HepG2 (cell line): Measurements from ENCODE around the gene CDC20. TPM values are rescaled to one million over a fixed set of nuclear protein-coding genes. Genes with fewer than 3 reads are reported as not detected.

ENCODE experiments used
- ATAC-seq: fragments of 200-7000 bp; cut with Tn5 transposase; 3 replicates; pipeline ENCODE4 v1.9.1; 2020; ENCODE audit warnings: mild to moderate bottlenecking, moderate library complexity
- BruUV-seq: library from RNA; stranded (reverse); fragments of 400-500 nt; replicated peaks from 2 replicates; lab custom pipeline; 2021; lab: Mats Ljungman, UMichigan
- CTCF ChIA-PET: fragments of 300-600 bp; formaldehyde crosslinking; extraction: SDS; loops from one replicate; lab custom pipeline; 2021; ENCODE audit warnings: low total read pairs, inconsistent platforms, low intra/inter-chr PET ratio; lab: Yijun Ruan, JAX
- POLR2A ChIA-PET: fragments of 350-600 bp; sonication (Branson Sonifier 250); formaldehyde crosslinking; loops from one replicate; lab custom pipeline; 2020; ENCODE audit warnings: antibody characterized with exemption, inconsistent platforms; lab: Yijun Ruan, JAX
- DNase-seq: peaks from one replicate; pipeline ENCODE4 v3.0.0-alpha.2; 2015; ENCODE audit warnings: low spot score
- FAIRE-seq: peaks from 3 replicates; lab custom pipeline; 2011; peaks lifted over from hg19 to GRCh38; lab: Jason Lieb, UNC
- H2AFZ ChIP-seq: one replicate; pipeline ENCODE4 v1.6.1; 2011; ENCODE audit warnings: low read length, inconsistent platforms
- H3K27ac ChIP-seq: fragments of 300-600 bp; 3 replicates; pipeline ENCODE4 v1.8.0; 2011; ENCODE audit warnings: mixed run types, mild to moderate bottlenecking, mixed read lengths, low read length, inconsistent platforms; ENCODE audit not compliant: insufficient read depth; ENCODE audit errors: extremely low read length
- H3K27me3 ChIP-seq, 2 experiments: fragments of 200-600 bp in 1 of 2; 2 replicates in 1 of 2; 3 replicates in 1 of 2; pipeline versions ENCODE4 v1.6.0 to v1.8.0; 2011; ENCODE audit warnings: low read length in 2 of 2, mild to moderate bottlenecking in 2 of 2, moderate library complexity in 2 of 2, inconsistent platforms in 1 of 2; ENCODE audit not compliant: insufficient read depth in 2 of 2, control insufficient read depth in 1 of 2
- H3K36me3 ChIP-seq, 2 experiments: fragments of 200-600 bp in 1 of 2; replicated peaks in 1 of 2; 2 replicates in 1 of 2; 3 replicates in 1 of 2; pipeline versions ENCODE4 v1.5.1 to v1.8.0; 2011; ENCODE audit warnings: low read length in 2 of 2, inconsistent platforms in 1 of 2; ENCODE audit not compliant: insufficient read depth in 2 of 2, control insufficient read depth in 1 of 2
- H3K4me1 ChIP-seq: 2 replicates; pipeline ENCODE4 v1.5.1; 2012; ENCODE audit warnings: low read length, inconsistent platforms; ENCODE audit not compliant: insufficient read depth
- H3K4me2 ChIP-seq: 2 replicates; pipeline ENCODE4 v1.6.0; 2011; ENCODE audit warnings: low read depth, low read length, inconsistent platforms
- H3K4me3 ChIP-seq, 3 experiments: fragments of 200-600 bp in 1 of 3; sonication (generic), shearing (Covaris generic) in 1 of 3; replicated peaks in 1 of 3; 2 replicates each; pipeline ENCODE4 v1.5.1; 2011 to 2016; ENCODE audit warnings: low read length in 3 of 3, inconsistent platforms in 2 of 3, low read depth in 2 of 3, mild to moderate bottlenecking in 2 of 3, control low read depth in 1 of 3, mixed read lengths in 1 of 3; ENCODE audit not compliant: insufficient read depth in 1 of 3
- H3K79me2 ChIP-seq: one replicate; pipeline ENCODE4 v1.6.1; 2011; ENCODE audit warnings: low read length, inconsistent platforms; ENCODE audit not compliant: insufficient read depth
- H3K9ac ChIP-seq: 2 replicates; pipeline ENCODE4 v1.6.0; 2011; ENCODE audit warnings: mild to moderate bottlenecking, low read depth, low read length, inconsistent platforms; ENCODE audit not compliant: insufficient read depth
- H3K9me3 ChIP-seq: 2 replicates; pipeline ENCODE4 v1.5.1; 2012; ENCODE audit warnings: mild to moderate bottlenecking, low read length
- H4K20me1 ChIP-seq: 2 replicates; pipeline ENCODE4 v1.6.0; 2011; ENCODE audit warnings: inconsistent platforms, mild to moderate bottlenecking, low read length, moderate library complexity; ENCODE audit not compliant: insufficient read depth
- CREM ChIP-seq, 2 experiments: sonication (generic) in 1 of 2; formaldehyde crosslinking in 1 of 2; IDR thresholded peaks; 2 replicates each; pipeline versions ENCODE4 v1.4.0 to v1.6.1; 2016 to 2020; ENCODE audit warnings: antibody characterized with exemption in 1 of 2, mild to moderate bottlenecking in 1 of 2, missing genetic modification reagents in 1 of 2
- FIP1L1 ChIP-seq: fragments of 200-400 bp; formaldehyde crosslinking; IDR thresholded peaks from 2 replicates; pipeline ENCODE4 v1.6.1; 2018; ENCODE audit warnings: low read depth, mild to moderate bottlenecking, low read length, moderate library complexity, borderline replicate concordance; ENCODE audit not compliant: insufficient read depth
- GATAD1 ChIP-seq: IDR thresholded peaks from 2 replicates; pipeline ENCODE4 v1.6.1; 2016; ENCODE audit warnings: missing genetic modification reagents, missing compliant biosample characterization
- NR2F2 ChIP-seq: IDR thresholded peaks from 2 replicates; pipeline ENCODE4 v1.6.1; 2012; ENCODE audit warnings: low read depth, inconsistent platforms, borderline replicate concordance
- PAF1 ChIP-seq: IDR thresholded peaks from 2 replicates; pipeline ENCODE4 v1.6.1; 2016; ENCODE audit warnings: missing genetic modification reagents, missing compliant biosample characterization
- YEATS2 ChIP-seq: sonication (generic); formaldehyde crosslinking; IDR thresholded peaks from 2 replicates; pipeline ENCODE4 v1.4.0; 2020; ENCODE audit warnings: missing genetic modification reagents, borderline replicate concordance
- ZC3H4 ChIP-seq: sonication (generic); formaldehyde crosslinking; IDR thresholded peaks from 2 replicates; pipeline ENCODE4 v1.4.0; 2020; ENCODE audit warnings: missing genetic modification reagents, borderline replicate concordance
- ZNF30 ChIP-seq: sonication (generic); formaldehyde crosslinking; IDR thresholded peaks from 2 replicates; pipeline ENCODE4 v1.5.0; 2020; ENCODE audit warnings: mild to moderate bottlenecking, missing genetic modification reagents
- ZNF614 ChIP-seq: IDR thresholded peaks from 2 replicates; pipeline ENCODE4 v1.6.1; 2018; ENCODE audit warnings: missing biosample characterization, missing genetic modification reagents, inconsistent platforms, borderline replicate concordance
- ZNF674 ChIP-seq: sonication (generic); formaldehyde crosslinking; IDR thresholded peaks from 2 replicates; pipeline ENCODE4 v1.5.0; 2020; ENCODE audit warnings: low read depth, mild to moderate bottlenecking, missing genetic modification reagents
- WGBS: methylation state at CpG from one replicate; pipeline ENCODE4 v1.1.6; 2017; ENCODE audit warnings: low lambda C conversion rate; 5-methylcytosine and 5-hydroxymethylcytosine counted together
- in situ Hi-C: cut with HindIII; loops from 2 replicates; pipeline ENCODE4 v1.10.0; 2017; ENCODE audit warnings: low pct_unique_long_range_greater_than_20kb; ENCODE audit not compliant: extremely low pct_ligation_motif_present
- intact Hi-C: fragments of 100-400 bp; cut with micrococcal nuclease; formaldehyde crosslinking; loops from one replicate; pipeline ENCODE4 v1.10.0; 2022; ENCODE audit not compliant: unreplicated experiment
- polyA plus RNA-seq, 8 experiments: library from polyadenylated mRNA; depleted of rRNA in 3 of 8; stranded (reverse) in 7 of 8; unstranded in 1 of 8; fragments of >200 nt; fragmentation: Illumina TruSeq in 4 of 8; extraction: Trizol in 4 of 8; gene quantifications; 2 replicates each; pipeline versions ENCODE4 v1.2.1 to v1.2.3, GENCODE V29; 2011 to 2016; ENCODE audit warnings: low read depth in 4 of 8, missing spikeins in 1 of 8, mixed read lengths in 1 of 8; ENCODE audit not compliant: insufficient read depth in 1 of 8
- total RNA-seq, 5 experiments: library from RNA; depleted of rRNA; stranded (reverse); fragments of >200 nt; fragmentation: Illumina TruSeq; extraction: Trizol; gene quantifications; 2 replicates each; pipeline ENCODE4 v1.2.3, GENCODE V29; 2016; ENCODE audit warnings: low read depth in 1 of 5
- TF ChIP-seq, protein P1 (sequence below): sonication (generic); formaldehyde crosslinking; IDR thresholded peaks from 2 replicates; pipeline ENCODE4 v1.5.1; 2020; ENCODE audit warnings: missing genetic modification reagents, mild to moderate bottlenecking, borderline replicate concordance
- TF ChIP-seq, protein P2 (sequence below): sonication (generic); formaldehyde crosslinking; IDR thresholded peaks from 2 replicates; pipeline ENCODE4 v1.4.0; 2020; ENCODE audit warnings: missing genetic modification reagents

The CDC20 gene
- total and polyA plus RNA-seq, 2 of the 13 experiments (the other 11 are each of a cell fraction or from before 2014, with no cell fraction given) = 57.9 to 90.0 TPM

DNA sequence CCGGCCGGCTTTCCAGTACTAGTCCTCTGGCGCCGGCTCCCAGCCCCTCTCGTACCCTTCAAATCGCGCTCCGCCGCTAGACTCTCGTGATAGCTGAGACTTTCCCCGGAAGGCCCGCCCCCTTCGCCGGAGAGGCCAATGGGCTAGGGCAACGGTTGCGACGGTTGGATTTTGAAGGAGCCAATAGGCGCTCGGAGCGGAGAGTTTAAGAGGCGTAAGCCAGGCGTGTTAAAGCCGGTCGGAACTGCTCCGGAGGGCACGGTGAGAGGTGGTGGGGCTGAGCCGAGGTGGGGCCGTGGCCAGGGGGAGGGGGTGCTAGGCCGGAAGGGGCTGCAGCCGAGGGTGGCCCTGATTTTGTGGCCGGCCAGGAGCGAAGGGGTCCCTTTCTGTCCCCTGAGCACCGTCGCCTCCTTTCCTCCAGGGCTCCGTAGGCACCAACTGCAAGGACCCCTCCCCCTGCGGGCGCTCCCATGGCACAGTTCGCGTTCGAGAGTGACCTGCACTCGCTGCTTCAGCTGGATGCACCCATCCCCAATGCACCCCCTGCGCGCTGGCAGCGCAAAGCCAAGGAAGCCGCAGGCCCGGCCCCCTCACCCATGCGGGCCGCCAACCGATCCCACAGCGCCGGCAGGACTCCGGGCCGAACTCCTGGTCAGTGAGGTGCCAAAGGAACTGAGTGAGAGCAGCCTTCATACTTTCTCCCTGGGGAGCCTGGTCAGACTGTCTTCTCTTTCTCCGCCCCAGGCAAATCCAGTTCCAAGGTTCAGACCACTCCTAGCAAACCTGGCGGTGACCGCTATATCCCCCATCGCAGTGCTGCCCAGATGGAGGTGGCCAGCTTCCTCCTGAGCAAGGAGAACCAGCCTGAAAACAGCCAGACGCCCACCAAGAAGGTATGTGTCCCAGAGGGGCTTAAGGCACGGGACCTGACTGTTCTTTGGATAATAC lies at the start of gene CDC20 (continued):
- no peak for TF ChIP-seq FIP1L1
- peak; percentile 33; the same call in 1 of the 2 replicates for TF ChIP-seq NR2F2
- peak; percentile 70 for TF ChIP-seq CREM (IDR thresholded peaks at IDR 0.05)
- no peak for TF ChIP-seq CREM (CRISPR knock-in tag; IDR thresholded peaks at IDR 0.05)
- TF ChIP-seq YEATS2 (CRISPR knock-in tag) = peak; percentile 90; the same call in 1 of the 2 replicates

DNA sequence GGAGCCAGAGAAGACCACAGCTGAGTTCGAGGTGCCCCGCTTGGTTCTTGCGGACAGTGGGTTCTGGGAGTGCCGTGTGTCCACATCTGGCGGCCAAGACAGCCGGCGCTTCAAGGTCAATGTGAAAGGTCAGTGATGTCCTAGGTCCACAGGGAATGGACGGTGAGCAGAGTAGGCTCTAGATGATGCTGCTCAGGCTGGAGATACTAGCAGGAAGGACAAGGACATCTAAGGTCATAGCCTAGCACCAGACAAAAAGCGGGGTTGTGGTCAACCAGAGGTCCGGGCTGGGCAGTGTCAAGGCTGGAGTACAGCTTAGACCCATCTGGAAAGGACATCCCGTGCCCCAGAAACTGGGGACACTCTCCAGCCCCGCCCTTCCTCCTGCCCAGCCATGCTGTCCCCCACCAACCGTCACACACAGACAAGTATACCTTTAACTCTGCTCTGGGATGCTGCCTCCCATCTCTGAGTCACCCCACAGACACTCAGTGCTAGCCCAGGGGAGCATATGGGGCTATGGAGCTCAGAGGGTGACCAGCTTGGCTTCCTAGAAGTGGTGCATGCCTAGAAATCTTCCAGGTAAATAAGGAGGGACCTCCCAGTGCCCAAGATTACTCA lies 49.3 kb upstream of the CDC20 start:
- no peaks in the 10 kb centered on the region for H3K79me2 ChIP-seq
- 78% methylated on average over 7 of the region's 13 CpGs for WGBS
- DNase-seq = no peak
- H3K4me2 ChIP-seq = no peak overlapping the region
- no peak overlapping the region for H3K27ac ChIP-seq
- ATAC-seq = no peak
- peaks cover 27% of the 10 kb centered on the region for H3K4me1 ChIP-seq
- H3K9ac ChIP-seq = no peak overlapping the region
- peaks cover 1 to 60% of the 10 kb centered on the region in 2 experiments; a peak in 3 of 5 replicates for H3K27me3 ChIP-seq
- no peaks in the 10 kb centered on the region for H3K36me3 ChIP-seq
- BruUV-seq = no TSS peak
- intact Hi-C loops (no loop called here), in situ Hi-C loops (no loop called here)
- no peaks in the 10 kb centered on the region for H4K20me1 ChIP-seq
- no peak overlapping the region for H3K4me3 ChIP-seq
- no peak for FAIRE-seq
- POLR2A ChIA-PET = no interaction called here
- CTCF ChIA-PET = no interaction called here
- no peak overlapping the region for H2AFZ ChIP-seq
- no peaks in the 10 kb centered on the region for H3K9me3 ChIP-seq
- TF ChIP-seq, protein P1, sequence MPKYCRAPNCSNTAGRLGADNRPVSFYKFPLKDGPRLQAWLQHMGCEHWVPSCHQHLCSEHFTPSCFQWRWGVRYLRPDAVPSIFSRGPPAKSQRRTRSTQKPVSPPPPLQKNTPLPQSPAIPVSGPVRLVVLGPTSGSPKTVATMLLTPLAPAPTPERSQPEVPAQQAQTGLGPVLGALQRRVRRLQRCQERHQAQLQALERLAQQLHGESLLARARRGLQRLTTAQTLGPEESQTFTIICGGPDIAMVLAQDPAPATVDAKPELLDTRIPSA (CRISPR knock-in tag) = no peak
- TF ChIP-seq ZNF614 (CRISPR knock-in tag) = no peak
- no peak for TF ChIP-seq ZNF674 (CRISPR knock-in tag)
- no peak for TF ChIP-seq GATAD1
- TF ChIP-seq PAF1 (CRISPR knock-in tag) = no peak
- no peak for TF ChIP-seq ZC3H4
- TF ChIP-seq ZNF30 = no peak
- TF ChIP-seq, protein P2, sequence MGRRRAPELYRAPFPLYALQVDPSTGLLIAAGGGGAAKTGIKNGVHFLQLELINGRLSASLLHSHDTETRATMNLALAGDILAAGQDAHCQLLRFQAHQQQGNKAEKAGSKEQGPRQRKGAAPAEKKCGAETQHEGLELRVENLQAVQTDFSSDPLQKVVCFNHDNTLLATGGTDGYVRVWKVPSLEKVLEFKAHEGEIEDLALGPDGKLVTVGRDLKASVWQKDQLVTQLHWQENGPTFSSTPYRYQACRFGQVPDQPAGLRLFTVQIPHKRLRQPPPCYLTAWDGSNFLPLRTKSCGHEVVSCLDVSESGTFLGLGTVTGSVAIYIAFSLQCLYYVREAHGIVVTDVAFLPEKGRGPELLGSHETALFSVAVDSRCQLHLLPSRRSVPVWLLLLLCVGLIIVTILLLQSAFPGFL (CRISPR knock-in tag) = no peak
